Aorta (tissue), 5 donors: ENCODE measurements around the gene RANGAP1. TPM values are rescaled to one million over a fixed set of nuclear protein-coding genes. Genes with fewer than 3 reads are reported as not detected.
A peak's percentile ranks its signal among the peaks of the same experiment; 100 is the strongest.

ENCODE experiments used
- ATAC-seq: fragments of 200-7000 bp; cut with Tn5 transposase; one replicate; pipeline ENCODE4 v1.9.1; 2022; ENCODE audit warnings: moderate library complexity; ENCODE audit not compliant: low FRiP score
- DNase-seq, 2 donors: peaks; one replicate each; pipeline ENCODE4 v3.0.0-alpha.2; 2020
- H3K27ac ChIP-seq, 2 donors: one replicate each; pipeline ENCODE4 v1.5.1; 2013; ENCODE audit warnings: low read length in 2 of 2, mild to moderate bottlenecking in 2 of 2, moderate library complexity in 2 of 2, control low read depth in 1 of 2, inconsistent platforms in 1 of 2, low read depth in 1 of 2
- H3K27me3 ChIP-seq, 2 donors: one replicate each; pipeline ENCODE4 v1.6.1; 2013; ENCODE audit warnings: control low read depth in 1 of 2, low read length in 1 of 2, mild to moderate bottlenecking in 1 of 2, moderate library complexity in 1 of 2; ENCODE audit not compliant: insufficient read depth in 2 of 2, control insufficient read depth in 1 of 2
- H3K36me3 ChIP-seq, 2 donors: one replicate each; pipeline ENCODE4 v1.6.1; 2013; ENCODE audit warnings: control low read depth in 1 of 2, low read length in 1 of 2, mild to moderate bottlenecking in 1 of 2; ENCODE audit not compliant: insufficient read depth in 2 of 2, control insufficient read depth in 1 of 2
- H3K4me1 ChIP-seq, 2 donors: one replicate each; pipeline ENCODE4 v1.6.1; 2013; ENCODE audit warnings: low read length in 2 of 2, control low read depth in 1 of 2, mild to moderate bottlenecking in 1 of 2, moderate library complexity in 1 of 2; ENCODE audit not compliant: insufficient read depth in 2 of 2, control insufficient read depth in 1 of 2
- H3K4me3 ChIP-seq, 2 donors: one replicate each; pipeline ENCODE4 v1.5.1; 2013; ENCODE audit warnings: low read length in 2 of 2, control low read depth in 1 of 2, mild to moderate bottlenecking in 1 of 2
- H3K9me3 ChIP-seq: one replicate; pipeline ENCODE4 v1.6.1; 2013; ENCODE audit warnings: mild to moderate bottlenecking, low read length; ENCODE audit not compliant: control insufficient read depth
- WGBS, 2 donors: extraction: QIAGEN DNeasy Blood & Tissue Kit; methylation state at CpG; one replicate each; pipeline ENCODE4 v1.1.7; 2013; 5-methylcytosine and 5-hydroxymethylcytosine counted together
- intact Hi-C, 2 donors: fragments of 100-400 bp; cut with DNase I; formaldehyde crosslinking; loops; one replicate each; pipeline versions ENCODE4 v1.14.2 to v1.15.0; 2022
- polyA plus RNA-seq, 2 donors: library from polyadenylated mRNA; stranded (reverse); fragments of 200-250 nt; gene quantifications; one replicate each; pipeline ENCODE4 v1.2.3, GENCODE V29; 2013
- total RNA-seq, 2 donors: library from RNA; stranded (reverse); fragmentation: NEBNext Ultra II Directional; extraction: Animal tissue kit (Norgen Biotek cat#: 25700); gene quantifications; one replicate each; pipeline ENCODE4 v1.2.1, GENCODE V29; 2021
- donor health status: healthy with polysubstance abuse.
- donor health status: Bipolar disorder and iron deficiency.
- donor health status: DM: no; HTN: no; CAD: no.
- donor health status: DM: no; HTN: no; CAD: no.
- donor health status: DM: yes; HTN: yes; CAD: no.

Gene RANGAP1
- total and polyA plus RNA-seq, 4 donors = 14.8 to 34.6 (median 25.0) TPM

DNA sequence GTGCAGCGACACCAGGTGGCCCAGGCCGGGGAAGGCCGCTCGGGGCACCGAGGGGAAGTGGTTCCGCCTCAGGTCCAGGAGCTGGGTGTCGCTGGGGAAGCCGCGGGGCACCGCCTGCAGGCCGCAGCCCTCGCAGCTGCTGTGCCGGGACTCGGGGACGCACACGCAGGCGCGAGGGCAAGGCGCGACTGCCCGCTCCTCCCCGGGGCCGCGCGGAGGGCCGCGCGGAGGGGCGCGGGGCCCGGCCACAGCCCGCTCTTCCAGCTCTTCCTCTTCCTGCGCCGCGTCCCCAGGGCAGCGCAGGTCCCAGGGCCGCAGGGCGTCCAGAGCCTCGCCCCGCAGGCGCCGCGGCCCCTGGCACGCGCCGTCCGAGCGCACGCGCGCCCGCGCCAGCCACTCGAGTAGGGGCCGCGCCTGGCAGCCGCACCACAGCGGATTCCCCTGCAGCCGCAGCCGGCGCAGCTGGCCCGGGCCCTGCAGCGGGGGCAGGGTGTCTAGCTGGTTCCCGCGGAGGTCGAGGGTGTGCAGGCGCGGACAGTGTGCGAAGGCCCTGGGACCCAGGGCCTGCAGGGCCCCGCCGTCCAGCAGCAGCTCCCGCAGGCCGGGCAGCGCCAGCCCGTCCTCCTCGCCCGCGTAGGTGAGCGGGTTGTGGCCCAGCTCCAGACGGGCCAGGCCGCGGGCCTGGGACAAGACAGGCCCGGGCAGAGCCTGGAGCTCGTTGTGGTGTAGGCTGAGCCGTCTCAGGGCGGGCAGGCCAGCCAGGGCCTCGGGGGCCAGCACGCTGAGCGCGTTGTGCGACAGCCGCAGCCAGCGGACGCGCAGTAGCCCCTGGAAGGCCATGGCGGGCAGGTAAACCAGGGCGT lies 48.0 kb downstream of the RANGAP1 start:
- 10 to 24% methylated on average over 43 to 97 of the region's 97 CpGs for WGBS, 2 donors
- peak overlapping the region; percentile 3 to 15 for H3K4me3 ChIP-seq
- H3K27me3 ChIP-seq = no peaks in the 10 kb centered on the region
- intact Hi-C loops = loop anchor here in 1 of 2 donors (10.0 kb wide), 1 partner anchor 313 kb away; no protein-coding TSS in a partner anchor
- H3K36me3 ChIP-seq = no peaks in the 10 kb centered on the region
- peak; percentile 84 to 86 for DNase-seq
- H3K9me3 ChIP-seq = no peaks in the 10 kb centered on the region
- ATAC-seq = peak; percentile 57
- H3K4me1 ChIP-seq = no peaks in the 10 kb centered on the region
- no peak overlapping the region for H3K27ac ChIP-seq

DNA sequence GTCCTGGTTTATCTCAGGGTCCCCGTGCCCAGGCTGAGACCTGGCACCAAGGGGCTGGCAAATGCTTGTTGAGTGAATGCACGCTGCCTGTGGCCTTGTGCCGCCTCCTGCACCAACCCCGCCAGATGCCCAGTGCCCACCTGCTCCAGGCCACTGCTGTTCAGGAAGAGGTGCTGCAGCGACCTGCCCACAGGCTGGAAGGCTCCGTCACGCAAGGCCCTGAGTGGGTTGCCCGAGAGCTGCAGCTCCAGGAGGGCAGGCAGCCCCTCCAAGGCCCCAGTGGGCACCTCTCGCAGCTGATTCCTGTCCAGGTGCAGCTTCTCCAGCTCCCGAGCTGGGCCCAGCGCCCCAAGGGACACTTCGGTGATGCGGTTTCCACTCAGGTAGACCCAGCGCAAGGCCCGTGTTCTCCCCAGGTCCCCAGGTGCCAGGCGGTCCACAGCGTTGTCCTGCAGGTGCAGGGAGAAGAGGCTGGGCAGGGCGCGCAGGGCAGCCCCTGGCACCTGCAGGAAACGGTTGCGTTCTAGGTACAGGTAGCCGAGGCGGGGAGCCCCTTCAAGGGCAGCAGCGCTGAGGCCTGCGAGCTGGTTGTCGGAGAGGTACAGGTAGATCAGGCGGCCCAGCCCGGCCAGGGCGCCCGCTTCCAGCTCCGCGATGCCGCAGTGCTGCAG lies 48.8 kb downstream of the RANGAP1 start:
- no peak overlapping the region for H3K27ac ChIP-seq
- H3K27me3 ChIP-seq = no peaks in the 10 kb centered on the region
- WGBS, 2 donors = 54 to 61% methylated on average over 30 to 33 of the region's 33 CpGs
- intact Hi-C loops = loop anchor here in 1 of 2 donors (10.0 kb wide), 1 partner anchor 312 kb away; no protein-coding TSS in a partner anchor
- peak overlapping the region; percentile 3 to 15 for H3K4me3 ChIP-seq
- ATAC-seq = peak; percentile 20
- H3K4me1 ChIP-seq = no peaks in the 10 kb centered on the region
- DNase-seq = no peak
- no peaks in the 10 kb centered on the region for H3K36me3 ChIP-seq
- no peaks in the 10 kb centered on the region for H3K9me3 ChIP-seq

DNA sequence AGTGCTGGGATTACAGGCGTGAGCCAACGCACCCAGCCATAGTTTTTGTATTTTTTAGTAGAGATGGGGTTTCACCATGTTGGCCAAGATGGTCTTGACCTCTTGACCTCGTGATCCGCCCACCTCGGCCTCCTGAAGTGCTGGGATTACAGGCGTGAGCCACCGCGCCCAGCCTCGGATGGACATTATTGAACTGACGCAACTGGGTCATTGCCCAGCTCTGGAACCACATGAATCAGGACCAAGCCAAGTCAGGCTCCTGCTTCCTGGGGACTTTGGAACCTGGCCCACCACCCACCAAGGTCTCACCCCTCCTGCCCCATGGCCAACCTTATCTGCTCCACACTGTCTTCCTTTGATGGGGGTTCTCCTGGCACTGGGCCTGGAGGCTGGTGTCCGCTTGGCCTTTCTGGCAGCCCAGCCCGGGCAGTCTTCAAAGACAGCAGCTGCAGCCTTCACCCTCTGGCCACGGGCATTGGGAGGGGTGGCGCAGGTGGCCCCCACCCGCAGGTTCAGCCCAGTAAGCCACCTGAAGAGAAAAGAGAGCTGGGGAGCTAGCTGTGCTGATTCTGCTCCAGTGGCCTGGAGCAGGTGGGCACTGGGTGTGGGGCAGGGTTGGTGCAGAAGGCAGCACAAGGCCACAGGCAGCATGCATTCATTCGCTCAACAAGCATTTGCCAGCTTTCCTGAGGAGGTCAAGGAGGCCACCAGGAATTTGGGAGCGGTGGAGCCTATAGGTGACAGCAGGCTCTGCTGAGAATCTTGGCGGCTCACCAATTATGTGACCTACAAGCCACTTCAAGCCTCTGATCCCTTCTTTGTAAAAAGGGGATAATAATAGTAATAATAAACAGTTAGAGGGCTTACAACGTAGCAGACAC lies 50.9 kb downstream of the RANGAP1 start:
- intact Hi-C loops = loop anchor here in 1 of 2 donors (10.0 kb wide), 1 partner anchor 310 kb away; no protein-coding TSS in a partner anchor
- H3K36me3 ChIP-seq = no peaks in the 10 kb centered on the region
- H3K27ac ChIP-seq = no peak overlapping the region
- no peaks in the 10 kb centered on the region for H3K9me3 ChIP-seq
- no peak overlapping the region for H3K4me3 ChIP-seq
- no peaks in the 10 kb centered on the region for H3K4me1 ChIP-seq
- no peak for DNase-seq
- no peak for ATAC-seq
- H3K27me3 ChIP-seq = no peaks in the 10 kb centered on the region
- 87 to 88% methylated on average over 19 of the region's 19 CpGs for WGBS, 2 donors

DNA sequence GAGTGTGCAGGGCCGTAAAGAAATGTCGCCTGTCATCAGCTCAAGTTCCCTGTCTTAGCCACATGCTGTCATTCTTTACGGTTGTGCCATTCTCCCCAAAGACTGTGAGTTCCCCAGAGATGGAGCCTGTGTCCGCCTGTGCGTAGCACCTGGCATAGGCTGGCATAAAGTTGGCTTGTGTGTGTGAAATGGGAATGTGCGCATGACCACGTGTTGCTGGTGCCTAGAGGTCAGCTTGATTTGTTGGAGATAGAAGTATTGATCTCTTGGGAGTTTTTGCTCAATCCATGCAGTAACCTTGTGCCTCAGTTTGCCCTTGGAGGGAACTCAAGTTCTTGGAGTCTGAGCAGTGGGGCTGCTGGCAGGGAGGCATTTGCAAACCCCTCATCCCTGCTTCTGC lies 54.6 kb downstream of the RANGAP1 start:
- DNase-seq = no peak
- Histone ChIP-seq H3K27me3 (no peaks in the 10 kb centered on the region), H3K4me1 (no peaks in the 10 kb centered on the region), H3K4me3 (no peak overlapping the region), H3K27ac (no peak overlapping the region), H3K36me3 (no peaks in the 10 kb centered on the region), H3K9me3 (no peaks in the 10 kb centered on the region)
- WGBS, 2 donors = 81 to 83% methylated on average over 7 of the region's 7 CpGs
- intact Hi-C loops = loop anchor here in 1 of 2 donors (10.0 kb wide), 1 partner anchor 307 kb away; no protein-coding TSS in a partner anchor
- no peak for ATAC-seq

DNA sequence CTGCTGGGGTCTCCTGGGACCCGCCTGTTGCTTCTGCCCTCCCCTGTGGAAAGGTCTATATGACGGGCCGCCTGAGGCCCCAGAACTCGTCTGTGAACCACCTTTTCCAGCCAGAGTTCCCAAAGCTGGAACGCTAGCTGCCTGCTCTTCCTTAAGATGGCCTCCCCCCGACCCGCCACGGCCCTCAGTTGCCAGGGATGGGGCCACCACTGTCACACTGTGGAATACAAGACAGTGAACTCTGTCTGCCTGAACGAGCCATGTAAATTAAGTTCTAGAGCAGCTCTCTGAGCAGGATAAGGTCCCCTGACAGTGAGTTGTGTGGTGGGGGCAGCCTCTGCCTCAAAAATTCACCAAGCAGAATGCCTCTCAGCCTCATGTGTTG lies 55.6 kb downstream of the RANGAP1 start:
- H3K36me3 ChIP-seq = no peaks in the 10 kb centered on the region
- WGBS, 2 donors = 87 to 91% methylated on average over 9 of the region's 9 CpGs
- no peaks in the 10 kb centered on the region for H3K9me3 ChIP-seq
- no peak for ATAC-seq
- intact Hi-C loops = loop anchor here in 1 of 2 donors (10.0 kb wide), 1 partner anchor 306 kb away; no protein-coding TSS in a partner anchor
- H3K27me3 ChIP-seq = no peaks in the 10 kb centered on the region
- no peak for DNase-seq
- no peaks in the 10 kb centered on the region for H3K4me1 ChIP-seq
- no peak overlapping the region for H3K4me3 ChIP-seq
- H3K27ac ChIP-seq = no peak overlapping the region

DNA sequence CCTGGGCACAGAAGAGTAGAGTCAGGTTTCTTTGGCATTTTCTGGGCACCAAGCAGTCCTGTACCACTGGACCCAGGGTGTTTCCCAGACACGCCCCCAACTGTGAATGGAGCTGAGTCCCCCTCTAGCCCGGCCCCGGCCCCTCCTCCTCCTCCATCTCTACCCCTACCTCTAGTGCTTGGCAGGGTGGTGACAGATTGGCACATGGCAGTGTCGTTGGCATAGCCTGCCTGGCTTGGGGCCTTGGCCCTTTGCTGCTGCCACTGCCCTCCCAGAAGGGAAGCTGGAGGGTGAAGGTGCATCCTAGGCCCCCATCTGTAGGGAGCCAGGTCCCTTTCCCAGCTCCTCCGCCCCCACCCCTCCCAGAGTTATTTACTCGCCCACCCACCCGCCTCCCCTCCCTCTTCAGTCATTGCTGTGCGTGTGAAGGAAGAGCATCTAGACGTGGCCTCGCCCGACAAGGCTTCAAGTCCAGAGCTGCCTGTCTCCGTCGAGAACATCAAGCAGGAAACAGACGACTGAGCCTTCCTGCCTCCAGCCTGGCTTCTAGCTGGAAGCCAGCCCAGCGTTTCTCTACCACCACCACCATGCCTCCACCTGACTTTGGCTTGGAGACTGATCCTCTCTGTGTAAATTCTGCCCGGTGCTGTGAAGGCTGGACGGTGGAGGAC lies 56.1 kb downstream of the RANGAP1 start:
- H3K4me1 ChIP-seq = no peaks in the 10 kb centered on the region
- ATAC-seq = no peak
- no peaks in the 10 kb centered on the region for H3K9me3 ChIP-seq
- intact Hi-C loops = loop anchor here in 1 of 2 donors (10.0 kb wide), 1 partner anchor 305 kb away; no protein-coding TSS in a partner anchor
- WGBS, 2 donors = 60 to 69% methylated on average over 17 of the region's 17 CpGs
- H3K27me3 ChIP-seq = no peaks in the 10 kb centered on the region
- no peaks in the 10 kb centered on the region for H3K36me3 ChIP-seq
- no peak for DNase-seq
- no peak overlapping the region for H3K4me3 ChIP-seq
- no peak overlapping the region for H3K27ac ChIP-seq

DNA sequence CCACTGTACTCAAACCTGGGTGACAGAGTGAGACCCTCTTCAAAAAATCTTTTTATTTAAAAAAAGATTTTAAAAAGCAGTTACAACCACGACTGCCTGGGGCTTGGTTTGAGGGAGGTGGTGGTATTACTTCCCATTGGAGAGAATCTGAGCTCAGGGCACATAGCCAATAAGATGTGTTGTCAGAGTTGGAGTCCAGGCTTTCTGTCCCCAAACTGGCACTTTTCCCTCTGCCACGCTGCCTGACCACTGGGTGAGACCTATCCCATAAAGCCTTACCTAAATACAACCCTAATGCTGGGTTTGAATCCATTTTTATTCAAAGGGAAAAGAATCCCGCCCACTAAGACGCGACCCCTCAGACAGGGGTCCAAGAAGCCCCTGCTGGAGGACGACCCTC lies 56.8 kb downstream of the RANGAP1 start:
- Histone ChIP-seq H3K9me3 (no peaks in the 10 kb centered on the region), H3K4me1 (no peaks in the 10 kb centered on the region), H3K27me3 (no peaks in the 10 kb centered on the region), H3K4me3 (no peak overlapping the region), H3K27ac (no peak overlapping the region), H3K36me3 (no peaks in the 10 kb centered on the region)
- no peak for DNase-seq
- no peak for ATAC-seq
- 77 to 78% methylated on average over 6 of the region's 6 CpGs for WGBS, 2 donors
- intact Hi-C loops = no loop called here
